ENCODE data around the gene IL17REL.

DNA sequence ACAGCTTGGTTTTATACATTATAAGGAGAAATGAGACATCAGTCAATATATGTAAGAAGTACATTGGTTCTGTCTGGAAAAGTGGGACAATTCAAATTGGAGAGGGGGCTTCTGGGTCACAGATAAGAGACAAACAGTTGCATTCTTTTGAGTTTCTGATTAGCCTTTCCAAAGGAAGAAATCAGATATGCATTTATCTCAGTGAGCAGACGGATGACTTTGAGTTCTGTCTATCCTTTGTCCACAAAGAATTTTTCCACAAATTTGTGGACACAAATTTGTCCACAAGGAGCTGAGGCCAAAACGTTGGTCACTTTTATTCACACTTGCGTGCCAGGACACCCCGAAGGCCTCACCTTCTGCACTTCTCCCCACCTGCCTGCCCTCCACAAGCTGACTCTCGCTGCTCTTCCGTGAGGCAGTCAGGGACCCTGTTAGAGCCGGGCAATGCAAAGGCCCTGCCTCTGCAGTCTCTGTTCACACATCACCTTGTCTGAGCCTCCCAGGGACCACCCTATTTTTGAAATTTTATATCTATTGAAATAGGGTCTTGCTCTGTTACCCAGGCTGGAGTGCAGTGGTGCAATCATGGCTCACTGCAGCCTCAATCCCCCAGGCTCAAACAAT is 20.5 kb downstream of the IL17REL start:
- TF ChIP-seq, protein P1, sequence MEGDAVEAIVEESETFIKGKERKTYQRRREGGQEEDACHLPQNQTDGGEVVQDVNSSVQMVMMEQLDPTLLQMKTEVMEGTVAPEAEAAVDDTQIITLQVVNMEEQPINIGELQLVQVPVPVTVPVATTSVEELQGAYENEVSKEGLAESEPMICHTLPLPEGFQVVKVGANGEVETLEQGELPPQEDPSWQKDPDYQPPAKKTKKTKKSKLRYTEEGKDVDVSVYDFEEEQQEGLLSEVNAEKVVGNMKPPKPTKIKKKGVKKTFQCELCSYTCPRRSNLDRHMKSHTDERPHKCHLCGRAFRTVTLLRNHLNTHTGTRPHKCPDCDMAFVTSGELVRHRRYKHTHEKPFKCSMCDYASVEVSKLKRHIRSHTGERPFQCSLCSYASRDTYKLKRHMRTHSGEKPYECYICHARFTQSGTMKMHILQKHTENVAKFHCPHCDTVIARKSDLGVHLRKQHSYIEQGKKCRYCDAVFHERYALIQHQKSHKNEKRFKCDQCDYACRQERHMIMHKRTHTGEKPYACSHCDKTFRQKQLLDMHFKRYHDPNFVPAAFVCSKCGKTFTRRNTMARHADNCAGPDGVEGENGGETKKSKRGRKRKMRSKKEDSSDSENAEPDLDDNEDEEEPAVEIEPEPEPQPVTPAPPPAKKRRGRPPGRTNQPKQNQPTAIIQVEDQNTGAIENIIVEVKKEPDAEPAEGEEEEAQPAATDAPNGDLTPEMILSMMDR (IDR thresholded peaks at IDR 0.05) = no peak
- TF ChIP-seq POLR2A (IDR thresholded peaks at IDR 0.05) = no peak
- no peak for TF ChIP-seq EP300 (IDR thresholded peaks at IDR 0.05)

Measured in tibial nerve (tissue), 4 donors.